Progenitor cell of endocrine pancreas (in vitro differentiated cells): ENCODE results near the gene NOM1. TPM values are rescaled to one million over a fixed set of nuclear protein-coding genes. Genes with fewer than 3 reads are reported as not detected.

Source experiments
- DNase-seq: peaks from one replicate; pipeline ENCODE4 v3.0.0; 2021; ENCODE audit warnings: low spot score; ENCODE audit not compliant: unreplicated experiment
- H3K27ac Mint-ChIP-seq: 2 replicates; pipeline ENCODE4 v1.8.0; 2021; ENCODE audit warnings: mild to moderate bottlenecking, moderate library complexity, mixed read lengths
- H3K27me3 Mint-ChIP-seq: 2 replicates; pipeline ENCODE4 v1.8.0; 2021; ENCODE audit warnings: mixed read lengths
- H3K36me3 Mint-ChIP-seq: 2 replicates; pipeline ENCODE4 v1.8.0; 2022; ENCODE audit warnings: mixed read lengths; ENCODE audit not compliant: insufficient read depth
- H3K4me1 Mint-ChIP-seq: 2 replicates; pipeline ENCODE4 v1.8.0; 2021; ENCODE audit warnings: low read depth, mixed read lengths
- H3K4me3 Mint-ChIP-seq: 2 replicates; pipeline ENCODE4 v1.8.0; 2021; ENCODE audit warnings: low read depth, mild to moderate bottlenecking, moderate library complexity, mixed read lengths
- H3K9me3 Mint-ChIP-seq: 2 replicates; pipeline ENCODE4 v1.8.0; 2021; ENCODE audit warnings: low read depth, mixed read lengths
- total RNA-seq: library from RNA; stranded (reverse); gene quantifications from 2 replicates; pipeline ENCODE4 v1.2.1, GENCODE V29; 2021
- TF ChIP-seq, protein P1 (sequence below): fragments of 200-600 bp; sonication (generic); IDR thresholded peaks from one replicate; pipeline ENCODE4 v1.5.0; 2021; ENCODE audit warnings: antibody characterized with exemption, mild to moderate bottlenecking; ENCODE audit not compliant: unreplicated experiment

Gene NOM1
- total RNA-seq, 1 donor from 2014 or later = 33.6 TPM

DNA sequence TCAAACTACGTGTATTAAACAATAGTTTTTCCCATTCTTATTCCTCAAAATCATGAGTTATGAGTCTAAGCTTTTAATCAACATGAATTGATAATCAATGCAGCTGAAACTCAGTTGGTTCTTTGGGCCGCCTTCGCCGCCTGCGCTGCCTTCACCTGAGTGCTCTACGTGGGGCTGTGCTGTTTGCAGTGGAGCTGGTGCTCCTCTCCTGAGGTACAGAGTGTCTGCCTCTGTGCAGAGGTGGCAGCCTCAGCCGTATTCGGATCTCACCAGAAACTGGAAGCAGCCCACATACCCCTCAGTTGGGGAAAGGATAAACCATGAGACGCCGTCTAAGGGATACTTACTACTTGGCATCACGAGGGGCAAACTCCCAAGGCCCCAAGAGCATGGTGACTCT, 15.5 kb downstream of the NOM1 start:
- H3K36me3 Mint-ChIP-seq = peaks cover 37% of the 10 kb centered on the region
- no peak overlapping the region for H3K4me3 Mint-ChIP-seq
- H3K27me3 Mint-ChIP-seq = no peaks in the 10 kb centered on the region
- H3K4me1 Mint-ChIP-seq = no peaks in the 10 kb centered on the region
- DNase-seq = no peak
- H3K9me3 Mint-ChIP-seq = no peaks in the 10 kb centered on the region
- peak overlapping the region; percentile 41 for H3K27ac Mint-ChIP-seq
- TF ChIP-seq, protein P1, sequence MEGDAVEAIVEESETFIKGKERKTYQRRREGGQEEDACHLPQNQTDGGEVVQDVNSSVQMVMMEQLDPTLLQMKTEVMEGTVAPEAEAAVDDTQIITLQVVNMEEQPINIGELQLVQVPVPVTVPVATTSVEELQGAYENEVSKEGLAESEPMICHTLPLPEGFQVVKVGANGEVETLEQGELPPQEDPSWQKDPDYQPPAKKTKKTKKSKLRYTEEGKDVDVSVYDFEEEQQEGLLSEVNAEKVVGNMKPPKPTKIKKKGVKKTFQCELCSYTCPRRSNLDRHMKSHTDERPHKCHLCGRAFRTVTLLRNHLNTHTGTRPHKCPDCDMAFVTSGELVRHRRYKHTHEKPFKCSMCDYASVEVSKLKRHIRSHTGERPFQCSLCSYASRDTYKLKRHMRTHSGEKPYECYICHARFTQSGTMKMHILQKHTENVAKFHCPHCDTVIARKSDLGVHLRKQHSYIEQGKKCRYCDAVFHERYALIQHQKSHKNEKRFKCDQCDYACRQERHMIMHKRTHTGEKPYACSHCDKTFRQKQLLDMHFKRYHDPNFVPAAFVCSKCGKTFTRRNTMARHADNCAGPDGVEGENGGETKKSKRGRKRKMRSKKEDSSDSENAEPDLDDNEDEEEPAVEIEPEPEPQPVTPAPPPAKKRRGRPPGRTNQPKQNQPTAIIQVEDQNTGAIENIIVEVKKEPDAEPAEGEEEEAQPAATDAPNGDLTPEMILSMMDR = no peak

DNA sequence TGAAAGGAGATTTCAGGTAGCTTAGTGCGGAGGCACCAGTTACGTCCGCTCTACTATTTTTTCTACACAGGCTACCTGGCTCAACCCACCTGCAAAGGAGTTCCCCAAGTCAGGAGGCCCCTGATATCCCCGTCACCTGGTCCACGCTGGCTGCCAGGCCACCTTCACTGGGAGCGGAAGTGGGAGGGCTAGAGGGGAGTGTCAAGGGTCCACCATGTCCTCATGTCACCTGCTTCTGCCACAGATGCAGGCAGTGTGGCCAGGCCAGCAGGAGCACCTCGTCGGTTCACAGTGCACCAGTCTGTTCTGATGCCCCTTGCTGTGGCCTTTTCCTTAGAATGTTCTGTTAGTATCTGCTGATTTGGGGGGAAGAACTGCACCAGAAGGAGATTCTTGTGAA, 16.9 kb downstream of the NOM1 start:
- Mint-ChIP-seq H3K27me3 (no peaks in the 10 kb centered on the region), H3K4me3 (no peak overlapping the region), H3K4me1 (no peaks in the 10 kb centered on the region), H3K27ac (no peak overlapping the region), H3K36me3 (peaks cover 30% of the 10 kb centered on the region), H3K9me3 (no peaks in the 10 kb centered on the region)
- TF ChIP-seq, protein P1 = no peak
- DNase-seq = no peak

DNA sequence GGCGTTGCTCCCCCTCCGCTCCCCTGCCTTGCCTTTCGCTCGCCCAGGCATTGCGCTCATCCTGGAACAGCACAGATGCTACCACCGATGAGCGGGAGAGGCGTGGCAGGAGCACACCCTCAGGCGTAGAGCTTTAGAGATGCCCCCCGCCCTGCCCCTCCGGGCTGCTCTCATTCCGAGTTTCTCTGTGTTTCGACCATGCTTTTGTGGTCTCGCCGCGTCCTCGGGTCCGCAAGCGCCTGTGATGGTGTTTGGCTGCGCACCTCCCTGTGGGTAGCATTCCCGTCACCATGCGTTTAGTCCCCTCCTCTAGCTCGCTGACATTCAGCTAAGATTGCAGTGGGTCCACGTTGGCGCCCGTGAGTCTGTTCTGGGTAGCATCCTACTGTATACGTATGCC, 18.7 kb downstream of the NOM1 start:
- peaks cover 24% of the 10 kb centered on the region for H3K36me3 Mint-ChIP-seq
- H3K27me3 Mint-ChIP-seq = no peaks in the 10 kb centered on the region
- DNase-seq = no peak
- no peaks in the 10 kb centered on the region for H3K9me3 Mint-ChIP-seq
- no peaks in the 10 kb centered on the region for H3K4me1 Mint-ChIP-seq
- no peak overlapping the region for H3K27ac Mint-ChIP-seq
- TF ChIP-seq, protein P1 = no peak
- no peak overlapping the region for H3K4me3 Mint-ChIP-seq

DNA sequence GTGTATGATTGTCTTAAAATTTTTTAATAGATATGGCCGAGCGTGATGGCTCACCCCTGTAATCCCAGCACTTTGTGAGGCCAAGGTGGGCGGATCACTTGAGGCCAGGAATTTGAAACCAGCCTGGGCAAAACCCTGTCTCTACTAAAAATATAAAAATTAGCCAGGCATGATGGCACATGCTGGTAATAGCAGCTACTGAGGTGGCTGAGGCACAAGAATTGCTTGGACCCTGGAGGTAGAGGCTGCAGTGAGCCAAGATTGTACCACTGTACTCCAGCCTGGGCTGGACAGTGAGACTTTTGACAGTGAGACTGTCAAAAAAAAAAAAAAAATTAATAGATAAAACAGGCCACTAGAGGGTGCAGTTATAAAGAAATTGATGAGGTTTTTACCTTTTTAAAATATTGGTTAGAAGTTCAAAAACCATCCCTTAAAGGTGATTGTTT, 20.5 kb downstream of the NOM1 start:
- no peaks in the 10 kb centered on the region for H3K4me1 Mint-ChIP-seq
- no peak overlapping the region for H3K27ac Mint-ChIP-seq
- no peaks in the 10 kb centered on the region for H3K9me3 Mint-ChIP-seq
- peaks cover 18% of the 10 kb centered on the region for H3K36me3 Mint-ChIP-seq
- TF ChIP-seq, protein P1 = peak; percentile 59
- no peaks in the 10 kb centered on the region for H3K27me3 Mint-ChIP-seq
- no peak overlapping the region for H3K4me3 Mint-ChIP-seq
- DNase-seq = no peak

DNA sequence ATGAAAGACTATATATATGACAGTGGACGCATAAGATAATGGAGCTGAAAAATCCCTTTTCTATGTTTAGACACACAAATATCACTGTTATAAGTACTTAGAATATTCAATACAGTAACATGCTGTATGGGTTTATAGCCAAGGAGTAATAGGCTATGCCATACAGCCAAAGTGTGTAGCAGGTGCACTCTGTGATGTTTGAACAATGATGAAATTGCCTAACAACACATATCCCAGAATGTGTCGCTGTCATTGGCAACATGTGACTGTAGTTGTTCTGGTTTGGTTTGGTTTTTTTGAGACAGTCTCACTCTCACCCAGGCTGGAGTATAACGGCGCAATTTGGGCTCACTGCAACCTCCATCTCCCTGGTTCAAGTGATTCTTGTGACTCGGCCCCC, 26.1 kb downstream of the NOM1 start:
- DNase-seq = no peak
- H3K36me3 Mint-ChIP-seq = peaks cover 27% of the 10 kb centered on the region
- H3K27me3 Mint-ChIP-seq = no peaks in the 10 kb centered on the region
- H3K4me3 Mint-ChIP-seq = no peak overlapping the region
- TF ChIP-seq, protein P1 = no peak
- no peaks in the 10 kb centered on the region for H3K4me1 Mint-ChIP-seq
- peaks cover 17% of the 10 kb centered on the region for H3K9me3 Mint-ChIP-seq
- H3K27ac Mint-ChIP-seq = no peak overlapping the region
